NCI-H1930 (cell line): ENCODE results near the gene KMT2A.

Experiments used
- DNase-seq, 2 experiments: peaks; one replicate each; lab custom pipeline; 2025; lab: John Stamatoyannopoulos, UW

KMT2A gene

DNA sequence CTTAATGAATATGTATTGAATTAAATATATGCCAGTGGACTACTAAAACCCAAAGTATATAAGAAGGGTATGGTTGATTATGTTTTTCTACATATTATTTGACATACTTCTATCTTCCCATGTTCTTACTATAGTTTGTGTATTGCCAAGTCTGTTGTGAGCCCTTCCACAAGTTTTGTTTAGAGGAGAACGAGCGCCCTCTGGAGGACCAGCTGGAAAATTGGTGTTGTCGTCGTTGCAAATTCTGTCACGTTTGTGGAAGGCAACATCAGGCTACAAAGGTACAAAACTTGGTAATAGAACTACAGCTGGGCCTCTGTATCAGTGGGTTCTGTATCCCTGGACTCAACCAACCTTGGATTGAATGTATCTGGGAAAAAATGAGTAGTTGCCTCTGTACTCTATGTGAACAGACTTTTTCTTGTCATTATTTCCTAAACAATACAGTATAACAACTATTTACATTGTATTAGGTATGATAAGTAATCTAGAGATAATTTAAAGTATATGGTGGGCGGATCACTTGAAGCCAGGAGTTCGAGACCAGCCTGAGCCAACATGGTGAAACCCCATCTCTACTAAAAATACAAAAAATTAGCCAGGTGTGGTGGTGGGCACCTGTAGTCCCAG is 52.3 kb downstream of the KMT2A start:
- DNase-seq = peak; percentile 26 to 43

DNA sequence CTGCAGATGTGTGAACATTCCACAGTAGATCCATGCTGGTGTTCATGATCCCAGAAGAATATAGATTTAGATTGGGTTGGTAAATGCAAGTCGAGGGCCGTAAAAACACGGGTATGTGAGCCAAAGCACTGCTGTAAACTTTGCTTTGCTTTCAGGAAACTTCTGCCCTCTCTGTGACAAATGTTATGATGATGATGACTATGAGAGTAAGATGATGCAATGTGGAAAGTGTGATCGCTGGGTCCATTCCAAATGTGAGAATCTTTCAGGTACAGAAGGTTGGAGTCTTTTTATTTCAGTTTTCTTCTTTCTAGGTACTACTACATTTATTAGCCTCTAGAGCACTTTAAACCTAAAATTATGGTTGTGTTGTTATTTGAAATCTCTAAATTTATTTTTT is 54.7 kb downstream of the KMT2A start:
- DNase-seq = no peak

DNA sequence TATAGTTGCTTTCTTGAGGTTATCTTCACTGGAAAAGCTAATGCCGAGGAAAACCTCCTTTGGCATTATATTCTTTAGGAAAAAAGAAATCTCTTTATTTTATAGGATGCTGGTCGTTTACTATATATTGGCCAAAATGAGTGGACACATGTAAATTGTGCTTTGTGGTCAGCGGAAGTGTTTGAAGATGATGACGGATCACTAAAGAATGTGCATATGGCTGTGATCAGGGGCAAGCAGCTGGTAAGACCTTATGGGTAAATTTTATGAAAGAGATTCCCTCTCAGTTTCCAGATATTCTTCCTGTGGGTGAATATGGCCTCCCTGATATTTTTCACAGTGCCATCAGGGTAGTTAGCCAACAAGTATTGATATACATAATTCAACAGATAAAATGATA is 61.5 kb downstream of the KMT2A start:
- DNase-seq = no peak

DNA sequence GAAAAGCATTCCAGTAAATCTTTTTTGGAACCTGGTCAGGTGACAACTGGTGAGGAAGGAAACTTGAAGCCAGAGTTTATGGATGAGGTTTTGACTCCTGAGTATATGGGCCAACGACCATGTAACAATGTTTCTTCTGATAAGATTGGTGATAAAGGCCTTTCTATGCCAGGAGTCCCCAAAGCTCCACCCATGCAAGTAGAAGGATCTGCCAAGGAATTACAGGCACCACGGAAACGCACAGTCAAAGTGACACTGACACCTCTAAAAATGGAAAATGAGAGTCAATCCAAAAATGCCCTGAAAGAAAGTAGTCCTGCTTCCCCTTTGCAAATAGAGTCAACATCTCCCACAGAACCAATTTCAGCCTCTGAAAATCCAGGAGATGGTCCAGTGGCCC is 66.9 kb downstream of the KMT2A start:
- DNase-seq = no peak

DNA sequence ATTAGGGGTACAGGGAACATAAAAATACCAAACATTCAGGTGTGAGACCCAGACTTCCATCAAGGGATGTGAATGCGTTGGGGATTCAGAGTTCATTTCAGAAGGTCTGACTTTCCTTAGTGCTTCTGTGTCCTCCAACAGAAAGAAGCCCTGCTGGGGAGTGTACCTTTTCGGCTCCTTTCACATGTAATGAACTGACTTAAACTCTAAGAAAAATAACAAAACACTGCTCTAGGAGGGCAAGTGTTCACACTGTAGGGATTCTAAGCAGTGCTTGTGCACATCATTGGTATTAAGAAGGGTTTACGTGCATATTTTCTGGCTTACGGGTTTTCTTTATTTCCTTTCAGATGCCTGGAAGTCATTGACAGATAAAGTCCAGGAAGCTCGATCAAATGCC is 75.3 kb downstream of the KMT2A start:
- DNase-seq = no peak

DNA sequence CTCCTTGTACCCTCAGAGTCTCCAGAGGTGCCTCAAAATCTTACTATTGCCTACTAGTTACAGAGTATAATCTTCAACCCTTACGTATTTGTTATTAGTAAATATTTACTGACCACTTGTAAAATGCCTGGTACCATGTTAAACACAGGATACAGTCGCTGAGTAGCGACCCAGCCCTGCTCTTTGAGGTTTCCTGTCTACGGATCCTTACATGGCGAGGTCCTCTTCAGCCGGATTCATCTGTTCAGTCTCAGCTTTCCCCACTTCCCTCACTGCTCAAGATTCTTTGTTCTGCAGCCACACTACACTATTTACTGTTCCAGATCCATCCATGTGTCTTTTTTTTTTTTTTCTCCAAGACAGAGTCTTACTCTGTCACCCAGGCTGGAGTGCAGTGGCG is 77.8 kb downstream of the KMT2A start:
- DNase-seq = no peak

DNA sequence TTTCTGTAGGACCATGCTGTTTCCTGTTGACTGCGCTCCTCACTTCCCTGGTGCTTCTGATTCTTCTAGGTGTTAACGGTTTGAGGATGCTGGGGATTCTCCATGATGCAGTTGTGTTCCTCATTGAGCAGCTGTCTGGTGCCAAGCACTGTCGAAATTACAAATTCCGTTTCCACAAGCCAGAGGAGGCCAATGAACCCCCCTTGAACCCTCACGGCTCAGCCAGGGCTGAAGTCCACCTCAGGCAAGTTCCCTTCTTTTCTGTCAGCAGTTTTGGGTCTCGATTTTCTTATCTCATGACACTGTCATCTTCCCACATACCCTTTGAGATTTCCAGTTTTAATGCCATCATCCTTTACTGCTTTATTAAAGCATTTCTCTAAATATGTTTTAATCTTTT is 83.3 kb downstream of the KMT2A start:
- no peak for DNase-seq

DNA sequence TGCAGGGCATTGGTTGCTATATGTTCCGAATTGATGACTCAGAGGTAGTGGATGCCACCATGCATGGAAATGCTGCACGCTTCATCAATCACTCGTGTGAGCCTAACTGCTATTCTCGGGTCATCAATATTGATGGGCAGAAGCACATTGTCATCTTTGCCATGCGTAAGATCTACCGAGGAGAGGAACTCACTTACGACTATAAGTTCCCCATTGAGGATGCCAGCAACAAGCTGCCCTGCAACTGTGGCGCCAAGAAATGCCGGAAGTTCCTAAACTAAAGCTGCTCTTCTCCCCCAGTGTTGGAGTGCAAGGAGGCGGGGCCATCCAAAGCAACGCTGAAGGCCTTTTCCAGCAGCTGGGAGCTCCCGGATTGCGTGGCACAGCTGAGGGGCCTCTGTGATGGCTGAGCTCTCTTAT is 85.6 kb downstream of the KMT2A start:
- DNase-seq = no peak

DNA sequence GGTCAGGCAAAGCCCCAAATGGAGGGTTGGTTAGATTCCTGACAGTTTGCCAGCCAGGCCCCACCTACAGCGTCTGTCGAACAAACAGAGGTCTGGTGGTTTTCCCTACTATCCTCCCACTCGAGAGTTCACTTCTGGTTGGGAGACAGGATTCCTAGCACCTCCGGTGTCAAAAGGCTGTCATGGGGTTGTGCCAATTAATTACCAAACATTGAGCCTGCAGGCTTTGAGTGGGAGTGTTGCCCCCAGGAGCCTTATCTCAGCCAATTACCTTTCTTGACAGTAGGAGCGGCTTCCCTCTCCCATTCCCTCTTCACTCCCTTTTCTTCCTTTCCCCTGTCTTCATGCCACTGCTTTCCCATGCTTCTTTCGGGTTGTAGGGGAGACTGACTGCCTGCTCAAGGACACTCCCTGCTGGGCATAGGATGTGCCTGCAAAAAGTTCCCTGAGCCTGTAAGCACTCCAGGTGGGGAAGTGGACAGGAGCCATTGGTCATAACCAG is 86.3 kb downstream of the KMT2A start:
- DNase-seq = no peak

DNA sequence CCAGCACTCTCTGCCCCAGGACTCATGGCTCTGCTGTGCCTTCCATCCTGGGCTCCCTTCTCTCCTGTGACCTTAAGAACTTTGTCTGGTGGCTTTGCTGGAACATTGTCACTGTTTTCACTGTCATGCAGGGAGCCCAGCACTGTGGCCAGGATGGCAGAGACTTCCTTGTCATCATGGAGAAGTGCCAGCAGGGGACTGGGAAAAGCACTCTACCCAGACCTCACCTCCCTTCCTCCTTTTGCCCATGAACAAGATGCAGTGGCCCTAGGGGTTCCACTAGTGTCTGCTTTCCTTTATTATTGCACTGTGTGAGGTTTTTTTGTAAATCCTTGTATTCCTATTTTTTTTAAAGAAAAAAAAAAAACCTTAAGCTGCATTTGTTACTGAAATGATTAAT is 88.1 kb downstream of the KMT2A start:
- no peak for DNase-seq

DNA sequence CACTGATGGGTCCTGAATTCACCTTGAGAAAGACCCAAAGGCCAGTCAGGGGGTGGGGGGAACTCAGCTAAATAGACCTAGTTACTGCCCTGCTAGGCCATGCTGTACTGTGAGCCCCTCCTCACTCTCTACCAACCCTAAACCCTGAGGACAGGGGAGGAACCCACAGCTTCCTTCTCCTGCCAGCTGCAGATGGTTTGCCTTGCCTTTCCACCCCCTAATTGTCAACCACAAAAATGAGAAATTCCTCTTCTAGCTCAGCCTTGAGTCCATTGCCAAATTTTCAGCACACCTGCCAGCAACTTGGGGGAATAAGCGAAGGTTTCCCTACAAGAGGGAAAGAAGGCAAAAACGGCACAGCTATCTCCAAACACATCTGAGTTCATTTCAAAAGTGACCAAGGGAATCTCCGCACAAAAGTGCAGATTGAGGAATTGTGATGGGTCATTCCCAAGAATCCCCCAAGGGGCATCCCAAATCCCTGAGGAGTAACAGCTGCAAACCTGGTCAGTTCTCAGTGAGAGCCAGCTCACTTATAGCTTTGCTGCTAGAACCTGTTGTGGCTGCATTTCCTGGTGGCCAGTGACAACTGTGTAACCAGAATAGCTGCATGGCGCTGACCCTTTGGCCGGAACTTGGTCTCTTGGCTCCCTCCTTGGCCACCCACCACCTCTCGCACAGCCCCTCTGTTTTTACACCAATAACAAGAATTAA is 88.6 kb downstream of the KMT2A start:
- DNase-seq = no peak

DNA sequence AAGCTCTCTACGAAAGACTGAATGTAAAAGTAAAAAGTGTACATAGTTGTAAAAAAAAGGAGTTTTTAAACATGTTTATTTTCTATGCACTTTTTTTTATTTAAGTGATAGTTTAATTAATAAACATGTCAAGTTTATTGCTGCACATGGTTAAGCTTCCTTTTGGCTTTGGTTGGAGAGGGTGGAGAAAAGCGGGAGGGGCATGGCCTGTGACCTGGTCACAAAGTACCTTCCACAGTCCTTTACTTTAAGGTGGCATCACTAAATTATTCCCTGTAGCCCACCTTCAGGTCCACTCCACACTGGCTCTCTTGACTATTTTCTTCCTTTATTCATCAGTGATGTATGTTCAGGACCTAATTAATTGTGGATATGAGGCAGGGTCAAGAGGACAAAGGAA is 90.4 kb downstream of the KMT2A start:
- no peak for DNase-seq

DNA sequence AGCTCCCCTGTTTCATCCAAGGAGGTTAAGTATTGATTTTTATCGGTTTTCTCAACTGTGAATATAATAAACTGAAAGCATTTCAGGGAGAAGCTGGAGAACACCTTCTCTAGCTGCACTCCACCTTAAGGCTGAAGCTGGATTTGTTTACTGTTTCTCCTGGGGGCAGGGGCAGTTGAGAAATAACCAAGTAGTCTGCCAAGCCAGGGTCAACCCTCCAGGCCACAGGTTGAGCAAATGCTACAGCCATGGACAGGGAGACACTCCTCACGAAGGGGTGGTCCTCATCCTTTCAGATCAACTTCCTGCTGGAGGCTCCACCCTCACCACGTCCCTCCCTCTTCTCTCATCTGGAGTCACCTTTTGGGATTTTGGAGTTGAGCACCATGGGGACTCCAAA is 90.8 kb downstream of the KMT2A start, which contains the start of gene TTC36:
Gene TTC36 (plus strand): TSS at position 366 of the 400 bp plus-strand sequence. CDS start 21 bp downstream, at position 387.
- DNase-seq = no peak

DNA sequence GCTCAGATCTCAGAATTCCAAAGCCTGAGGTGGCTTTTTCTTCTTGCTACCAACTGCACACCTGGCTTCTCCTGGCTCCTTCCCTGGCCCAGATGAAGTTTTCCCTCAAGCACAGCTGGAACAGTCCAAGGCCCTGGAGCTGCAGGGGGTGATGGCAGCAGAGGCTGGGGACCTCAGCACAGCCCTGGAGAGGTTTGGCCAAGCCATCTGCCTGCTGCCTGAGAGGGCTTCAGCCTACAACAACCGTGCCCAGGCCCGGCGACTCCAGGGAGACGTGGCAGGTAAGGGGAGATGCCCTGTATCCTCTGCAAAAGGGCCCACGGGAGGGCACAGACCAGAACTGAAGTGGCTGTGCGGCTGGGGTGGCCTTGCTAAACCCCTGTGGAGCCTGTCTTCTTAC is 92.2 kb downstream of the KMT2A start:
- no peak for DNase-seq

DNA sequence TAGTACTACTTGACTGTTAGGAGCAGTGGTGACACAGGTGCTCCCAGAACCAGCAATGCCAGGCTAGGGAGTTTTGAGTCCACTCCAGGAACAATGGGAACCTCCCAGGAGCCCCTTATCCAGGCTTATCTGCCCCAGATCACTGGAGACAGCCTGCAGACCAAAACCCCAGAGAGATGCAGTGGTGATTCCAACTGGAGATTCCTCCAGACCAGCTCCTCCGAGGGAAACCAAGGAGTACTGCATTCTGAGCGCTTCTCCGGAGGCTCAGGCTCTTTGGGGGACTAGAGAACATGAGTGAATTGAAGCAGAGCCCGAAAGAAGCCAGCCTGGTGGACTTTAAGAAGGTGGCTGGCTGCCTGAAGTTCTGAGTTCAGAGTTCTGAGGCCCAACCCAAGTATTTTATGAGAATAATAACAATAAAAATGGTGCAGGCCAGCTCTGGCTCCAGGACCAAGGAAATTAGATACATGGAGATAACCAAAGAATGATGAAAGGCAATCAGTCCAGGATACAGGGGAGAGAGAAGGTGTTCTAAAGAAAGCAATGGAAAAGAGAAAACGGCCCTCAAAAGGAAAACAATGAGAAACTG is 93.4 kb downstream of the KMT2A start:
- no peak for DNase-seq

DNA sequence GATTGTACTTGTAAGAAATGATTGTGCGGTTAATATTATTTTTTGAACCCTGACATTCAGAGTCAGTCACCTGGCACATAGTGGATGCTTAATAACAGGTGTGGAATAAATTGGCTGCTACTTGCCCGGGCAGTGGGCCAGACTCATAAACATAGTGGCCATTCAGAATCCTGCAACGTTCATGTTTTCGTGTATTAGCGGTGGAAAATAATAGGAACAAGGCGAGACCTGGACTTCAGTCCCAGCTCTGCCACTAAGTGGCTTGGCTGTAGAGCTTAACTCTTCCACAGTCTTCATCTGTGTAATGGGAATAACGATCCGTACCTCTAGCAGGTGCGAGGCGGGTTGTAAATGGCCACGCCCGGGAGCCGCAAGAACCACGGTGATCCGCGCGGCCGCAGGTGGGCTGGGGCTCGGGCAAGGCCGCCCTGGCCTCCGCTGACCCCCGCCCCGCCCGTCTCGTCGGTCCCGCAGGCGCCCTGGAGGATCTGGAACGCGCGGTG is 93.9 kb downstream of the KMT2A start:
- no peak for DNase-seq

DNA sequence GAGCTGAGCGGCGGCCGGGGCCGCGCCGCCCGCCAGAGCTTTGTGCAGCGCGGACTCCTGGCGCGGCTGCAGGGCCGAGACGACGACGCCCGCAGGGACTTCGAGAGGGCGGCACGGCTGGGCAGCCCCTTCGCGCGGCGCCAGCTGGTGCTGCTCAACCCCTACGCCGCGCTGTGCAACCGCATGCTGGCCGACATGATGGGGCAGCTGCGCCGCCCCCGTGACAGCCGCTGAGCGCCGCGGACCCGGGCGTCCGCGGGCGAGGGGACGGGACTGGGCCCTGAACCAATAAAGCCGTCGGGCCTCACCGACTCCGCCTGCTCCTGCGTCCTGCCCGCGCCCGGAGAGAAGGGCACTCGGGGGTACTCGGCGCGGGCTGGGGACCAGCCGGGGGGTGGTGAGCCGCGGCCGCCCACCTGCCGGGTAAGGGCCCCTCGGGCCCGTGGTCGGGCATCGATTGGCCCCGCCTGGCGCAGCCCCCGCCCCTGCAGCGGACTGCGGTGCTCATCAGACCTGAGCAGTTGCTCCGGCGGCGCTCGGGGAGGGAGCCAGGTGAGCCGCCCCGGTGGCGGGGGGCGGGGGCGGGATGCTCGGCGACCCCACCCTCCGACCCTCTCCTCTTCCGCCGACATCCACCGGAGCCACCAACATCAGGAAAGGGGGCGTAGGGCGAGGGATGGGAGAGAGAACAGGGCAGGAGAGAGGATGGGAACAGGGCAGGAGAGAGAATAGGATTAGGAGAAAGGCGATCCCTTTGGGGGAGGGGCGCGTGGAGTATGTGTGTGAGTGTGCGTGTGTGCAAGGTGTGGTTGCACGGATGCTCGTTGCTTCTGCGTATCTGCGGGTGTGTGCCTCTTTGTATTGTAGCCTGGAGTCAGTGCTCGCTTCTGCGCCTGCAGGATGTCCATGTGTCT is 94.6 kb downstream of the KMT2A start, which contains the start of gene TMEM25:
Gene TMEM25 (plus strand): TSS at position 510 of the 914 bp plus-strand sequence. CDS start 610 bp downstream, outside the sequence.
- peak; percentile 50 to 66 for DNase-seq

DNA sequence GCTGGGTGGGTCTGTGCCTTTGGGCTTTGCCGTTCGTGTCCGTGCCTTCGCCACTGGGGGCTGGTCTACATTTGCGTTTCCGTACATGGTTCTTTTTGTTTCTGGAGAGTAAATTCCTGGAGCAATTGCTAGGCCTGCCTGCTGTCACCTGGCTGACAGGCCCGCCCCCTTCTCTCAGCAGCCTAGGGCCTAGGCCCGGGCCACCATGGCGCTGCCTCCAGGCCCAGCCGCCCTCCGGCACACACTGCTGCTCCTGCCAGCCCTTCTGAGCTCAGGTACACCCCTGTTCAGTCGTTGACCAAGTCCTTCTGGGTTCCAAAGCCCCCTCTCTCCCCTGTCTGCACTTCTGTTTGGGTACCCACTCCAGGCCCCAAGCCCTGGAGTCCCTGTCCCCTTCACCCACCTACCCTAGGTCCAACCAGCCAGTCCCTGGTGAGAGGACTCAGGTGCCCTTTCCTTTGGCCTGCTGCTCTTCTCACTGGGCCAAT is 95.3 kb downstream of the KMT2A start:
- no peak for DNase-seq

DNA sequence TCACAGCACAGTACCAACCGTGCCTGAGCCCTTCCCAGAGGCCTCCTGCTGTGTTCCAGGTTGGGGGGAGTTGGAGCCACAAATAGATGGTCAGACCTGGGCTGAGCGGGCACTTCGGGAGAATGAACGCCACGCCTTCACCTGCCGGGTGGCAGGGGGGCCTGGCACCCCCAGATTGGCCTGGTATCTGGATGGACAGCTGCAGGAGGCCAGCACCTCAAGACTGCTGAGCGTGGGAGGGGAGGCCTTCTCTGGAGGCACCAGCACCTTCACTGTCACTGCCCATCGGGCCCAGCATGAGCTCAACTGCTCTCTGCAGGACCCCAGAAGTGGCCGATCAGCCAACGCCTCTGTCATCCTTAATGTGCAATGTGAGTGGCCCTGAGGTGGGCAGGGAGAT is 95.8 kb downstream of the KMT2A start:
- DNase-seq = no peak

DNA sequence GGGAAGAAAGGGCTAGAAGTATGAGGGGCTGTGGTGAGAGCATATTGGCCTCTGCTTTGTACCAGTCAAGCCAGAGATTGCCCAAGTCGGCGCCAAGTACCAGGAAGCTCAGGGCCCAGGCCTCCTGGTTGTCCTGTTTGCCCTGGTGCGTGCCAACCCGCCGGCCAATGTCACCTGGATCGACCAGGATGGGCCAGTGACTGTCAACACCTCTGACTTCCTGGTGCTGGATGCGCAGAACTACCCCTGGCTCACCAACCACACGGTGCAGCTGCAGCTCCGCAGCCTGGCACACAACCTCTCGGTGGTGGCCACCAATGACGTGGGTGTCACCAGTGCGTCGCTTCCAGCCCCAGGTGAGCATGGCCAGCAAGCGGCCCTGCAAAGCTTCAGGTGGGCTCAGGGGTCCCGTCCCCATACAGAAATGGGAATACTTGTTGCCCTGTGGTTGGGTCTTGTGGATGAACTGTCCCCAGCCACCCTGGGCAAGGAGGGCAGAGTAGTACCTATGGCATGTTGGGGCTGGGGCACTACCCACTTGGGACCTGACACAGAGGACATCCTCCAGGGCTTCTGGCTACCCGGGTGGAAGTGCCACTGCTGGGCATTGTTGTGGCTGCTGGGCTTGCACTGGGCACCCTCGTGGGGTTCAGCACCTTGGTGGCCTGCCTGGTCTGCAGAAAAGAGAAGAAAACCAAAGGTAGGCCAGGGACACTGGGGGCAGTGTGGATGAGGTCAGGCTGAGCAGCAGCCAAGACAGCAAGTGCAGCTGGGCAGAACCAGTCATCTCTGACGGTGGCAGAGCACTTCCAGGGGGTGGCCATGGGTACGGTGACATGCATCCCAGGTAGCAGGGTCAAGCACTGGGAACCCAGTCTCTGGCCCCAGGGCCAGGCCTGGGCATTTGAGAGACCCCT is 96.8 kb downstream of the KMT2A start:
- DNase-seq = no peak
